ENCODE data around the gene SEC22C. TPM values are rescaled to one million over a fixed set of nuclear protein-coding genes. Genes with fewer than 3 reads are reported as not detected.

SEC22C gene
- total RNA-seq, 1 donor from 2014 or later: 79.9 TPM

GRCh38 chr3:42498034-42498433 is 83.7 kb downstream of the SEC22C start:
- DNase-seq (ENCODE audit: low read depth, low spot score): no peak

Other genes with a start within 250 kb of the SEC22C start
- gene LYZL4, start 171.4 kb downstream of the SEC22C start, total RNA-seq: not detected in 2 replicates
- gene VIPR1, start 79.3 kb downstream of the SEC22C start, total RNA-seq: 1.9 and 4.5 TPM in 2 replicates
- 34.2 and 40.9 TPM in 2 replicates for gene SS18L2, start 8.9 kb upstream of the SEC22C start, total RNA-seq
- gene NKTR, start 18.7 kb upstream of the SEC22C start, total RNA-seq: 42.3 and 57.4 TPM in 2 replicates
- gene ZBTB47, start 71.7 kb upstream of the SEC22C start, total RNA-seq: 17.3 and 22.4 TPM in 2 replicates
- gene KLHL40, start 103.6 kb upstream of the SEC22C start, total RNA-seq: not detected in 2 replicates
- gene HHATL, start 120.8 kb upstream of the SEC22C start, total RNA-seq: not detected in 2 replicates
- gene CCDC13, start 191.3 kb upstream of the SEC22C start, total RNA-seq: 0.07 and 0.33 TPM in 2 replicates
- gene HIGD1A, start 222.5 kb upstream of the SEC22C start, total RNA-seq: 139 and 144 TPM in 2 replicates
- gene ACKR2, start 227.5 kb upstream of the SEC22C start, total RNA-seq: not detected in 2 replicates

All from pulmonary artery endothelial cell (primary cell).